Nephron (organoid): Measurements from ENCODE around the gene ARMH1.
"Not testable (repeated sequence)": the region's sequence is repeated elsewhere in the genome, so short reads cannot be mapped to it uniquely, and the experiment has no call there.

Source experiments
- H3K27ac Mint-ChIP-seq, 3 experiments: 2 replicates each; pipeline ENCODE4 v1.8.0; 2020; ENCODE audit warnings: mixed read lengths in 3 of 3, mild to moderate bottlenecking in 2 of 3, moderate library complexity in 1 of 3
- H3K27me3 Mint-ChIP-seq: 2 replicates; pipeline ENCODE4 v1.8.0; 2021; ENCODE audit warnings: low read depth, mild to moderate bottlenecking, moderate library complexity, mixed read lengths
- H3K36me3 Mint-ChIP-seq: 2 replicates; pipeline ENCODE4 v1.8.0; 2020; ENCODE audit warnings: low read depth, mixed read lengths
- H3K4me1 Mint-ChIP-seq: 2 replicates; pipeline ENCODE4 v1.8.0; 2020; ENCODE audit warnings: mixed read lengths
- H3K4me3 Mint-ChIP-seq, 3 experiments: 2 replicates each; pipeline ENCODE4 v1.8.0; 2020; ENCODE audit warnings: mild to moderate bottlenecking in 3 of 3, mixed read lengths in 3 of 3, moderate library complexity in 2 of 3
- H3K9me3 Mint-ChIP-seq: 2 replicates; pipeline ENCODE4 v1.8.0; 2020; ENCODE audit warnings: mixed read lengths
- CTCF ChIP-seq, 3 experiments: fragments of 200-600 bp; sonication (generic); IDR thresholded peaks; one replicate each; pipeline ENCODE4 v1.5.0; 2021; ENCODE audit warnings: antibody characterized with exemption in 3 of 3; ENCODE audit not compliant: unreplicated experiment in 3 of 3

ARMH1 gene

DNA sequence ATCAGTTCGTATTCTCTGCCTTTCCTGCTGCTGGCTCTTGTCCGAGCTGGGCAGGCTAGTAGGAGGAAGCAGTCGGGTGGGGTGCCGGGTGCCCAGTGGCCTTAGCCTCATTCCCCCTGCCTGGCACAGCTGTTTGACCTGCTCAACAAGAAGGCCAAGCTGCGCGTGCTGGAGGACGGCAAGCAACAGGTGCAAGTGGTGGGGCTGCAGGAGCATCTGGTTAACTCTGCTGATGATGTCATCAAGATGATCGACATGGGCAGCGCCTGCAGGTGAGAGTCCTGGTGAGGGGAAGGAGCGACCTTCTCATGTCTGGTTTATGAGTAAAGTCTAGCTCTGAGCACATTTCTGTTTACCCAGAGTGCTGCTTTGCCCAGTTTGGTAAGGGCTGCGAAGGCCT, 84.6 kb downstream of the ARMH1 start:
- no peaks in the 10 kb centered on the region for H3K4me1 Mint-ChIP-seq
- no peaks in the 10 kb centered on the region for H3K27me3 Mint-ChIP-seq
- TF ChIP-seq CTCF (IDR thresholded peaks at IDR 0.05; ENCODE audit: unreplicated experiment in 3 of 3) = no peak
- no peak overlapping the region for H3K27ac Mint-ChIP-seq
- H3K36me3 Mint-ChIP-seq = peaks cover 58% of the 10 kb centered on the region
- no peaks in the 10 kb centered on the region for H3K9me3 Mint-ChIP-seq
- H3K4me3 Mint-ChIP-seq = no peak overlapping the region

DNA sequence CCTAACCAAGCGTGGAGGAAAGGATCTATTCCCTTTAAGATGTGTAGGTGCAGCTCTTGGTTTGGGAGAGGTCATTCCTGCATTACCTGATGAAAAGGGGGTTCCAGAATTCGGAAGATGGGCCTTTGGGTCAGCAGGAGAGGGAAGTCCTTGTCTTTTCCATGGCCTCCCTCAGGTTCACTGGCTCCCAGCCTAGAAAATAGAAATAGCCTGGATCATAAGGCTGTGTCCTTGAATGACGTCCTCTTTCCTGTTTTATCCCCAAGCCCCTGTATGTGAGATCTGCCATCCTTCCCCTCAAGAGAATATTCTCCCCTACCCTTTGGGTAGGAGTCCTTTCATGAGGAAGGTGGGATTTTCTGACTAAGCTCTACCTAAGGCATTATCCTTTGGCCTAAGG, 86.4 kb downstream of the ARMH1 start:
- no peak overlapping the region for H3K27ac Mint-ChIP-seq
- no peak for TF ChIP-seq CTCF (IDR thresholded peaks at IDR 0.05; ENCODE audit: unreplicated experiment in 3 of 3)
- no peaks in the 10 kb centered on the region for H3K27me3 Mint-ChIP-seq

GRCh38 chr1:44766421-44766820, 91.9 kb downstream of the ARMH1 start:
- not testable (repeated sequence) for H3K27me3 Mint-ChIP-seq, H3K4me3 Mint-ChIP-seq, H3K27ac Mint-ChIP-seq, H3K4me1 Mint-ChIP-seq, H3K9me3 Mint-ChIP-seq
- peaks cover 22% of the 10 kb centered on the region for H3K36me3 Mint-ChIP-seq

More for the DNA sequence above, 86.4 kb downstream of the ARMH1 start:
- Mint-ChIP-seq H3K4me3 (no peak overlapping the region), H3K9me3 (no peaks in the 10 kb centered on the region), H3K4me1 (no peaks in the 10 kb centered on the region), H3K36me3 (peaks cover 50% of the 10 kb centered on the region)
